NCI-H69 (cell line): ENCODE measurements around the gene ECSCR.
A peak's percentile ranks its signal among the peaks of the same experiment; 100 is the strongest.
"Not testable (repeated sequence)": the region's sequence is repeated elsewhere in the genome, so short reads cannot be mapped to it uniquely, and the experiment has no call there.

Source experiments
- DNase-seq: peaks from one replicate; lab custom pipeline; 2025; lab: John Stamatoyannopoulos, UW

ECSCR gene

GRCh38 chr5:139446956-139447779, 15.4 kb downstream of the ECSCR start:
- no peak for DNase-seq

GRCh38 chr5:139445325-139446170, 17.0 kb downstream of the ECSCR start:
- no peak for DNase-seq

GRCh38 chr5:139443831-139444453, 18.6 kb downstream of the ECSCR start:
- peak; percentile 54 for DNase-seq

GRCh38 chr5:139440416-139440815, 22.1 kb downstream of the ECSCR start:
- DNase-seq, result not testable (repeated sequence)

GRCh38 chr5:139439013-139439903, 23.3 kb downstream of the ECSCR start, which contains the start of gene DNAJC18:
Gene DNAJC18 (minus strand): TSS chr5:139439525. CDS start chr5:139439445, 80 bp downstream.
- peak; percentile 97 for DNase-seq

- DNase-seq, result no peak
These were observed 23.9 kb downstream of the ECSCR start for GRCh38 chr5:139438707-139439012.

GRCh38 chr5:139435676-139436075, 26.9 kb downstream of the ECSCR start:
- DNase-seq, result no peak

GRCh38 chr5:139431706-139432105, 30.8 kb downstream of the ECSCR start:
- DNase-seq, result no peak

- no peak for DNase-seq
These were observed 32.5 kb downstream of the ECSCR start for GRCh38 chr5:139430015-139430414.

GRCh38 chr5:139426203-139426885, 36.2 kb downstream of the ECSCR start:
- no peak for DNase-seq

- no peak for DNase-seq
These were observed 37.0 kb downstream of the ECSCR start for GRCh38 chr5:139425497-139425896.

GRCh38 chr5:139422307-139422893, 40.1 kb downstream of the ECSCR start:
- DNase-seq, result peak; percentile 78

- DNase-seq, result no peak
These were observed 43.0 kb downstream of the ECSCR start for GRCh38 chr5:139419226-139420192.

- no peak for DNase-seq
These were observed 43.8 kb downstream of the ECSCR start for GRCh38 chr5:139418793-139419192.

GRCh38 chr5:139417214-139417613, 45.3 kb downstream of the ECSCR start:
- DNase-seq, result no peak

GRCh38 chr5:139416651-139417050, 45.9 kb downstream of the ECSCR start:
- DNase-seq, result no peak

- DNase-seq, result no peak
These were observed 46.7 kb downstream of the ECSCR start for GRCh38 chr5:139415869-139416268.

- no peak for DNase-seq
These were observed 47.2 kb downstream of the ECSCR start for GRCh38 chr5:139415221-139415861.

- DNase-seq, result no peak
These were observed 47.9 kb downstream of the ECSCR start for GRCh38 chr5:139414581-139415130.
